ENCODE data around the gene TRAPPC5. TPM values are rescaled to one million over a fixed set of nuclear protein-coding genes. Genes with fewer than 3 reads are reported as not detected.

TRAPPC5 gene
- total and polyA plus RNA-seq, 10 of the 15 experiments (the other 5 are each of a cell fraction or from before 2014, with no cell fraction given), result 4.2 to 210 (median 89.1) TPM

GRCh38 chr19:7681340-7682174 is 924 bp downstream of the TRAPPC5 start:
- 9% methylated on average over 37 of the region's 43 CpGs for WGBS (ENCODE audit: insufficient coverage, insufficient replicate concordance, low lambda C conversion rate, missing lambda C conversion rate)
- Histone ChIP-seq H2AFZ (ENCODE audit: control insufficient read depth, low read depth, low read length) (peak overlapping the region; percentile 91; the same call in 1 of the 2 replicates), H3K36me3 (ENCODE audit: control insufficient read depth in 2 of 2, insufficient read depth in 2 of 2, low read length in 1 of 2) (peaks cover 0 to 3% of the 10 kb centered on the region in 2 experiments; a peak in 3 of 4 replicates), H3K4me2 (ENCODE audit: control insufficient read depth, insufficient read depth) (peak overlapping the region; percentile 88), H3K4me1 (ENCODE audit: control insufficient read depth, insufficient read depth, low read length) (peaks cover 31% of the 10 kb centered on the region), H3K27ac (ENCODE audit: control insufficient read depth, insufficient read depth) (peak overlapping the region; percentile 97), H3K4me3 (peak overlapping the region; percentile 85), H4K20me1 (ENCODE audit: control insufficient read depth, insufficient read depth) (no peaks in the 10 kb centered on the region), H3K9me3 (replicated peaks; ENCODE audit: control insufficient read depth, insufficient read depth, low read length) (no peaks in the 10 kb centered on the region), H3K79me2 (ENCODE audit: control insufficient read depth, insufficient read depth, low read length) (peaks cover 23% of the 10 kb centered on the region), H3K9ac (ENCODE audit: control insufficient read depth, insufficient read depth, low read length) (peak overlapping the region; percentile 97), H3K27me3 (replicated peaks in 1 of 2; ENCODE audit: control insufficient read depth in 2 of 2, insufficient read depth in 2 of 2, low read length in 1 of 2) (no peaks in the 10 kb centered on the region)
- ATAC-seq (peak; percentile 69), FAIRE-seq (peak; percentile 72), DNase-seq (ENCODE audit: low read depth, low spot score) (no peak)
- in situ Hi-C loops (cut with MboI), result loop anchor here (5.0 kb wide), 1 partner anchor 114 kb away; no protein-coding TSS in a partner anchor
- ChIA-PET RAD21 (ENCODE audit: unreplicated experiment) (interaction anchor here (0.6 to 1.7 kb wide), 22 partner anchors 15 to 582 kb away, joined by 3 to 23 read pairs (median 4); partner anchors contain the start of genes FCER2 and SNAPC2), SMC1A (ENCODE audit: uncharacterized antibody, unreplicated experiment) (interaction anchor here (0.6 to 2.9 kb wide), 20 partner anchors 14 to 612 kb away, joined by 3 to 26 read pairs (median 3); partner anchors contain the start of genes FCER2 and ZNF557), POLR2A (interaction anchor here (0.7 to 1.9 kb wide), 6 partner anchors 14 to 294 kb away, joined by 3 to 10 read pairs (median 6); no protein-coding TSS in a partner anchor), CTCF (interaction anchor here (0.6 to 2.5 kb wide), 45 partner anchors 13 to 580 kb away, joined by 3 to 40 read pairs (median 4); partner anchors contain the start of genes CD209, FCER2, MAP2K7 and RETN)
- BruUV-seq (replicated peaks), result no TSS peak
- intact Hi-C loops (cut with micrococcal nuclease; ENCODE audit: unreplicated experiment), result loop anchor here (10.0 kb wide), 1 partner anchor 223 kb away; the partner anchor contains the start of gene MAP2K7
- TF ChIP-seq, protein P1, sequence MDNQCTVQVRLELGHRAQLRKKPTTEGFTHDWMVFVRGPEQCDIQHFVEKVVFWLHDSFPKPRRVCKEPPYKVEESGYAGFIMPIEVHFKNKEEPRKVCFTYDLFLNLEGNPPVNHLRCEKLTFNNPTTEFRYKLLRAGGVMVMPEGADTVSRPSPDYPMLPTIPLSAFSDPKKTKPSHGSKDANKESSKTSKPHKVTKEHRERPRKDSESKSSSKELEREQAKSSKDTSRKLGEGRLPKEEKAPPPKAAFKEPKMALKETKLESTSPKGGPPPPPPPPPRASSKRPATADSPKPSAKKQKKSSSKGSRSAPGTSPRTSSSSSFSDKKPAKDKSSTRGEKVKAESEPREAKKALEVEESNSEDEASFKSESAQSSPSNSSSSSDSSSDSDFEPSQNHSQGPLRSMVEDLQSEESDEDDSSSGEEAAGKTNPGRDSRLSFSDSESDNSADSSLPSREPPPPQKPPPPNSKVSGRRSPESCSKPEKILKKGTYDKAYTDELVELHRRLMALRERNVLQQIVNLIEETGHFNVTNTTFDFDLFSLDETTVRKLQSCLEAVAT (IDR thresholded peaks at IDR 0.05), result peak; percentile 87
- TF ChIP-seq CHD4 (IDR thresholded peaks at IDR 0.05) (no peak), POU2F2 (IDR thresholded peaks at IDR 0.05; ENCODE audit: borderline replicate concordance, low read depth, low read length) (0 out of 3 replicates have a peak, but pooled peaks have one; percentile 32), CREB1 (IDR thresholded peaks at IDR 0.05; ENCODE audit: low read depth) (0 out of 2 replicates have a peak, but pooled peaks have one; percentile 33), TBL1XR1 (IDR thresholded peaks at IDR 0.05; ENCODE audit: low read depth, low read length) (no peak), BCL3 (IDR thresholded peaks at IDR 0.05; ENCODE audit: borderline replicate concordance, insufficient read depth, low read depth, low read length, poor library complexity, severe bottlenecking) (peak; percentile 5), MEF2B (IDR thresholded peaks at IDR 0.05; ENCODE audit: partially characterized antibody, poor library complexity, severe bottlenecking) (no peak), MEF2A (IDR thresholded peaks at IDR 0.05; ENCODE audit: insufficient read depth, low read depth, low read length) (0 out of 2 replicates have a peak, but pooled peaks have one; percentile 15), EP300 (IDR thresholded peaks at IDR 0.05; ENCODE audit: borderline replicate concordance in 1 of 2, control insufficient read depth in 1 of 2, low read depth in 2 of 2, low read length in 2 of 2) (no peak; a peak in 1 of 4 replicates), BHLHE40 (IDR thresholded peaks at IDR 0.05; ENCODE audit: borderline replicate concordance in 1 of 2, low read depth in 2 of 2, low read length in 1 of 2) (peak; percentile 8 to 16; a peak in 2 of 4 replicates), ATF7 (IDR thresholded peaks at IDR 0.05; ENCODE audit: low read depth) (peak; percentile 23; the same call in 1 of the 2 replicates)
- TF ChIP-seq, protein P2, sequence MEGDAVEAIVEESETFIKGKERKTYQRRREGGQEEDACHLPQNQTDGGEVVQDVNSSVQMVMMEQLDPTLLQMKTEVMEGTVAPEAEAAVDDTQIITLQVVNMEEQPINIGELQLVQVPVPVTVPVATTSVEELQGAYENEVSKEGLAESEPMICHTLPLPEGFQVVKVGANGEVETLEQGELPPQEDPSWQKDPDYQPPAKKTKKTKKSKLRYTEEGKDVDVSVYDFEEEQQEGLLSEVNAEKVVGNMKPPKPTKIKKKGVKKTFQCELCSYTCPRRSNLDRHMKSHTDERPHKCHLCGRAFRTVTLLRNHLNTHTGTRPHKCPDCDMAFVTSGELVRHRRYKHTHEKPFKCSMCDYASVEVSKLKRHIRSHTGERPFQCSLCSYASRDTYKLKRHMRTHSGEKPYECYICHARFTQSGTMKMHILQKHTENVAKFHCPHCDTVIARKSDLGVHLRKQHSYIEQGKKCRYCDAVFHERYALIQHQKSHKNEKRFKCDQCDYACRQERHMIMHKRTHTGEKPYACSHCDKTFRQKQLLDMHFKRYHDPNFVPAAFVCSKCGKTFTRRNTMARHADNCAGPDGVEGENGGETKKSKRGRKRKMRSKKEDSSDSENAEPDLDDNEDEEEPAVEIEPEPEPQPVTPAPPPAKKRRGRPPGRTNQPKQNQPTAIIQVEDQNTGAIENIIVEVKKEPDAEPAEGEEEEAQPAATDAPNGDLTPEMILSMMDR (IDR thresholded peaks at IDR 0.05 in 2 of 3, conservative IDR thresholded peaks at IDR 0.05 in 1 of 3; ENCODE audit: control insufficient read depth in 2 of 3, extremely low read depth in 1 of 3, insufficient read depth in 1 of 3, low read depth in 3 of 3, low read length in 3 of 3), result peak; percentile 56 to 75 (median 62)
- TF ChIP-seq, protein P3, sequence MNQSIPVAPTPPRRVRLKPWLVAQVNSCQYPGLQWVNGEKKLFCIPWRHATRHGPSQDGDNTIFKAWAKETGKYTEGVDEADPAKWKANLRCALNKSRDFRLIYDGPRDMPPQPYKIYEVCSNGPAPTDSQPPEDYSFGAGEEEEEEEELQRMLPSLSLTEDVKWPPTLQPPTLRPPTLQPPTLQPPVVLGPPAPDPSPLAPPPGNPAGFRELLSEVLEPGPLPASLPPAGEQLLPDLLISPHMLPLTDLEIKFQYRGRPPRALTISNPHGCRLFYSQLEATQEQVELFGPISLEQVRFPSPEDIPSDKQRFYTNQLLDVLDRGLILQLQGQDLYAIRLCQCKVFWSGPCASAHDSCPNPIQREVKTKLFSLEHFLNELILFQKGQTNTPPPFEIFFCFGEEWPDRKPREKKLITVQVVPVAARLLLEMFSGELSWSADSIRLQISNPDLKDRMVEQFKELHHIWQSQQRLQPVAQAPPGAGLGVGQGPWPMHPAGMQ (IDR thresholded peaks at IDR 0.05; ENCODE audit: borderline replicate concordance), result no peak

Data from GM12878 (cell line).